GM12801 (cell line): Measurements from ENCODE around the gene NPAS3.

Experiments used
- TF ChIP-seq, protein P1 (sequence below): IDR thresholded peaks from one replicate; pipeline ENCODE4 v1.5.1; 2011; ENCODE audit warnings: control low read depth; ENCODE audit not compliant: insufficient read length; ENCODE audit errors: extremely low read depth

NPAS3 gene

DNA sequence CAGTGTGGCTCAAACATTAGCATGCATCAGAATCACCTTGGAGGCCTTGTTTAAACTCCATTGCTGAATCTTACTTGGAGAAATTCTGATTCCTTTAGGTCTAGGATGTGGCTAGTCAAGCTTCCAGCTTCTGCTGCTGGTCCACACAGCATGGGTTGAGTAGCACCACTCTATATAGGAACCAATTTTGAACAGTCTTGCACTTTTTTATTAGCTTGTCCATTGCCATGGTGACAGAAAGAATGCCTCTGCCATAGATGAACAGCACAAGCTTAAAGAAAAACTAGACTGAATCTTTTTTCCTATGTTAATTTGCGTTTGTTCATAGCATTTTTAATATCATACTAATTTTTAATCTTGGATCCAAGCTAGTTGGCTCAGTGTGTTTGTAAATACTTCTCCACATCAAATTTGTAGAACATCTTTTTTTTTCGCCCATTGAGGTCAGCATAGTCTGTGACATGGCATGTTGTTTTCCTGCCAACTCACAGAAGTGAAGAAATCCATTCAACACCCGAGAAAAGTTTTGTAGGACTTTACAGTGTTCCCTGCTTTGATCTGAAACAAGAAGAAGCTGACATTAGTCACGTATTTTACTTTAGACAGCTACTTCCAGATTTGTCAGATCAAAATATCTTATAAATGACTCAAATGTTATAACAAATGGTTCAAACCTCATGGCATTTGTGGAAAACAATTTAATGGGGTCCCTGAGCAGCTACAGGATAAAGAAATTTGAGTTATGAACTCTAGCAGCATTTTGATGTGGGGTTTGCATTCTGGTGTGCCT is 573.4 kb downstream of the NPAS3 start:
- TF ChIP-seq, protein P1, sequence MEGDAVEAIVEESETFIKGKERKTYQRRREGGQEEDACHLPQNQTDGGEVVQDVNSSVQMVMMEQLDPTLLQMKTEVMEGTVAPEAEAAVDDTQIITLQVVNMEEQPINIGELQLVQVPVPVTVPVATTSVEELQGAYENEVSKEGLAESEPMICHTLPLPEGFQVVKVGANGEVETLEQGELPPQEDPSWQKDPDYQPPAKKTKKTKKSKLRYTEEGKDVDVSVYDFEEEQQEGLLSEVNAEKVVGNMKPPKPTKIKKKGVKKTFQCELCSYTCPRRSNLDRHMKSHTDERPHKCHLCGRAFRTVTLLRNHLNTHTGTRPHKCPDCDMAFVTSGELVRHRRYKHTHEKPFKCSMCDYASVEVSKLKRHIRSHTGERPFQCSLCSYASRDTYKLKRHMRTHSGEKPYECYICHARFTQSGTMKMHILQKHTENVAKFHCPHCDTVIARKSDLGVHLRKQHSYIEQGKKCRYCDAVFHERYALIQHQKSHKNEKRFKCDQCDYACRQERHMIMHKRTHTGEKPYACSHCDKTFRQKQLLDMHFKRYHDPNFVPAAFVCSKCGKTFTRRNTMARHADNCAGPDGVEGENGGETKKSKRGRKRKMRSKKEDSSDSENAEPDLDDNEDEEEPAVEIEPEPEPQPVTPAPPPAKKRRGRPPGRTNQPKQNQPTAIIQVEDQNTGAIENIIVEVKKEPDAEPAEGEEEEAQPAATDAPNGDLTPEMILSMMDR: no peak

DNA sequence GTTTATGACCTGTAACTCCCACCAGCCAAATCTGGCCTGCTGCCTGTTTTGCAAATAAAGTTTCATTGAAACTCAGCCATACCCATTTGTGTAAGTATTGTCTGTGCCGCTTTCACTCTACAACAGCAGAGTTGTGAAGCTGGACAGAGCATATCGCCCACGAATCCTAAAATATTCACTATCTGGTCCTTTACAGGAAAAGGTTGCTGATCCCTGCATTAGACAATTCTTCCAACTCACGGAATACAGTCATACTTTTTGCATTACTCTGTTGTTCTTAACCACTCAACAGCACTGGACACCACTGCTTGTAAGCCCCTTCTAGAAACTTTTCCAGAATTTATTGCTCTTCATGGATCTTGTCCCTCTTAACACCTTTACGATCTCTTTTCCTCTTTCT is 576.8 kb downstream of the NPAS3 start:
- TF ChIP-seq, protein P1: no peak

DNA sequence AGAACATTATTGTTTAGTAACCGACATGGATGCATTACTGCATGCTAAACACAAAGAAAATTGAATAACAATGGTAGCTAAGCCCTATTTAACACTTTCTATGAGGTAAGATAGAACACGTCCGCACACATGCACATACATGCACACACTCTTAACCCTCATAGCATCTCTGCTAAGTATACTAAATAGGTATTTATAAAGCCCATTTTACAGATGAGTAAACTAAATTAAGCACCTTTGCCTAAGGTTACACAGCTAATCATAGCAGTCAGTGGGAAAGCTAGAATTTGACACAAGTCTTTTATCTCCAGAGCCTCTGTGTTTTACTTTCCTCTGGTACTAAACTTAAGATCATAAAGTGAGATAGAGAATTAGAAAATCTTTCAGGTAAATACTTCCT is 577.2 kb downstream of the NPAS3 start:
- TF ChIP-seq, protein P1: no peak

DNA sequence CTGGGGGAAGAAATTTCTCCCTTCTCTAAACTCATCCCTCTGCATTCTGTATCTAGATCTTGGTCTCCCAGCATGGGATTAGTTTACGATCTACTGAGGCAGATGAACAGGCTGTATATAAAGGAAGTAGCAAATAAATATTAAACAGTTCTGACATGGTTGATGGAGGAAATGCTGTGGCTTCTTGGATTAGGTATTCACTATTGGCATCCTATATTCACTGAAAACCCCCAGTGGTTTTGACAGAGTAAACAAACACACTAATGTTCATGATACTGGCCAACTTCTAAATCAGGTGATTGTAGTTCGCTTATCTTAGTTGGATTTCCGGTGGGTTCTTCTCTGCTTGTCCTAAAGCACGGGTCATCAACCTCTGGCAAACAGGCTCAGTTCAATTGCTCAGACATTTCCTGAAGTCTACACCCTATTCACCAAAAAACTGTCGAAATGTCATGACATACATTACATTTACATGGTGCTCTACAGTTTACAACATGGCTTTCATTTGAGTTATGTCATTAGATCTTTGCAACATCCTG is 578.3 kb downstream of the NPAS3 start:
- TF ChIP-seq, protein P1: no peak

DNA sequence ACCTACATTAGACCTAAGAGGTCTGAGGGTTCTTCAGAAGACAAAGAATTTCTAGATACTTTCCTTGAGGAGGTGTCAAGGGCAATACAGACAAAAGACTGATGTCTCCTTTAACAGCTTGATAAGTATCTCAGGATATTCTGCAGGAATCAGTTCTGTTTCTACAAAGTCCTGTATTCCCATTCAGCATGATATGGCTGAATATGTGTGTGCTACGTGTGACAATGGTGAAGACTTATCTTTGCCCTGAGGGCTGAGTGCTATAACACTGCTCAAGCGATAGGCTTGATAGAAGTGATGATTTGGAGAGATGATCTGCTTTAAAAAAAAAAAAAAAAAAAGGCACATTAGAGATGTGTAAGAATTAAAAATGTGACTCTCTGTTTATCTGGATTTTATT is 582.5 kb downstream of the NPAS3 start:
- TF ChIP-seq, protein P1: no peak

DNA sequence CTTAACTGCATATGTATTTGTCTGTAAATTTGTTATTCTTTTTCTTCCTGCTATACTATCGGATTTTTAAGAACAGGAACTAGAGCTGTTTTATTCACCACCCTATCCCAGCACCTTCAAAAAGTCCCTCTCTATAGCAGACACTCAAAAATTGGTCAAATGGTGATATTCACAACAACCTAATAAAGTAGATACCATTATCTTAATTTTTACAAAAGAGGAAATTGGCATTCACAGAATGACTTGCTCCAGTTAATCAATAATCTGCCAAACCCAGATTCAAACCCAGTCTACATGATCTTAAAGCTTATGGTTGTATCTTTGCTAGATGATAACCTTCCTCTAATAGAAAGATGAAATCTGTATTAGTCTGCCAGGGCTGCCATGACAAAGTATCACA is 585.6 kb downstream of the NPAS3 start:
- TF ChIP-seq, protein P1: no peak

DNA sequence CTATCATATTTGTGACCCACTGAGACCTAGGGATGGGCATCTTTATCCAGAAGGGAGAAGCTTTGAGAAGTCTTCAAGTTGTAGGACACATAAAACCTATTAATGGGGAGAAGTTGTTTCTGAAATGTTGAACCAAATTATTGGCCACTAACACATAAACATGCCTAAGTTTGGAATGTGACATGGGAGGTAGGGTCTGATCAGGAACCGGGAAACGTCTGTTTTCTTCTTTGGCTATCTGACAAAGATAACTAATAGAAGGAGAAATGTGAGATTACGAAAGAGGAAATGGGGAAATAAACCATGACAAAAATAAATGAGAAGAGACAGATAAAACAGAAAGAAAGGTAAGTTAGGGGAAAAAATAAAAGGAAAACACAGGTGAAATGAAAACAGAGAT is 586.9 kb downstream of the NPAS3 start:
- TF ChIP-seq, protein P1: no peak
